GM19395 (cell line): ENCODE data around the gene CHMP1B.
"Not testable (repeated sequence)": the region's sequence is repeated elsewhere in the genome, so short reads cannot be mapped to it uniquely, and the experiment has no call there.

Experiments
- ATAC-seq: cut with Tn5 transposase; IDR thresholded peaks from one replicate; pipeline ENCODE4 v1.9.1; 2021; ENCODE audit warnings: mild to moderate bottlenecking, moderate library complexity; ENCODE audit not compliant: unreplicated experiment

The CHMP1B gene

DNA sequence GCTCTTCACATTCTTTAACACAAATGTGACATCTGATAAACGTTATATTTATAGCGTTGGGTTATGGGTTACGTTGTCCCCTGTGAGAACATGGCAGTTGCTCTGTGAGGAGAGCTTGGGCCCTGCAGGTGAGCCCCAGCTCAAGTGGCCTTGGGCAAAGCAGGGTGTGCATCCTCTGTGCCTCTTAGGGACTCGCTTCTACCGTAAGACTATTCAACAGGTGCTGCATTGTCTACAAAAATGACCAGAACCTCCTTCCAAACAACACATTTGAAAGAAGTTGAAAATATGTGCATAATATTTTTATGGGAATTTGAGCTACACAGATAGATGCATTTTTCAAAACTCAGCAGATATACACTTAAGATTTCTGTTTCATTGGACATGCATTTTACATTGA, 16.4 kb upstream of the CHMP1B start:
- no peak for ATAC-seq

DNA sequence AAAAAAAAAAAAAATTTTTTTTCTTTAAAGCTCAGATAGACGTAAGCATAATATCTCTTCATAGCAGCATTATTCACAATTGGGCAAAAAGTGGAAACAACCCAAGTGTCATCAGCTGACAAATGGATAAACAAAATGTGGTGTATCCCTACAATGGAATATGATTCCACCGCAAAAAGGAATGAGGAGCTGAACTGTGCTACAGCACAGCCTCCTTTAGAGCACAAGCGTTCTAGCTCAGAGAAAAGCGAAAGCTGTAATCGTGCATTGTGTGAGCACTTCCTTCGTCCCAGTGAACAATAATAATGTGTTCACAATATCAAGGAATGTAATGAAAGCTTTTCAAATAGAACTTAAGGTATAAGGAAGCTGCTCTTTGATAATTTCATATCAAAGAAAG, 11.7 kb upstream of the CHMP1B start:
- no peak for ATAC-seq

DNA sequence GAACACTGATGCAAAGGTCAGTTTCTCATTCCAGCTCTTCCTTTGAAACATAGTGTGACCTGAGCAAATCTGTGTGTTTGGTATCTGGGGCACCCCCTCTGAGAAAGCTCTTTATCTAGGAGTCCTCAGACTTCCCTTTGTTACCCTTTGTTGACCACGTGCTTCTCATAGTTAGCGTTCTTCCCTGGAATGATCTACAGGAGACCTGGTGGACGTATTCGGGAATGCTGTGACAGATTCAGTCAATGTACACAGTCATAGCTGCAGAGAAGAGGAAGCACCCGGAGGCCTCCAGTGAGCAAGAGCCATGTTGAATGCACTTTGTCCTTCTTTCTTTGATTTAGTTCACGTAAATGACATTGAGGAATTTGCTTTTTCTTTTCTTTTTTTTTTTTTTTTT, 10.7 kb upstream of the CHMP1B start:
- no peak for ATAC-seq

DNA sequence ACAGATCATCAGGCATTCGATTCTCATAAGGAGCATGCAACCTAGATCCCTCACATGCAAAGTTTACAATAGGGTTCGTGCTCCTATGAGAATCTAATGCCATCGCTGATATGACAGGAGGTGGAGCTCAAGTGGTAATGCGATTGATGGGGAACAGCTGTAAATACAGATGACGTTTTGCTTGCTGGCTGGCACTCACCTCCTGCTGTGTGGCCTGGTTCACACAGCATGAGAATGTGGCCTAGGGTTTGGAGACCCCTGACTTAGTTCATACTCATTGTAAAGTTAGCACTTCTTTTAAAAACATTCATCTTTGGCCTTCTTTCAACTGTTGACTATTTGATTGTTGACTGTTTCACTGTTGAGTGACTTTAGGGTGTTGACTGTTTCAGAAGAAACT, 8.7 kb upstream of the CHMP1B start:
- no peak for ATAC-seq

DNA sequence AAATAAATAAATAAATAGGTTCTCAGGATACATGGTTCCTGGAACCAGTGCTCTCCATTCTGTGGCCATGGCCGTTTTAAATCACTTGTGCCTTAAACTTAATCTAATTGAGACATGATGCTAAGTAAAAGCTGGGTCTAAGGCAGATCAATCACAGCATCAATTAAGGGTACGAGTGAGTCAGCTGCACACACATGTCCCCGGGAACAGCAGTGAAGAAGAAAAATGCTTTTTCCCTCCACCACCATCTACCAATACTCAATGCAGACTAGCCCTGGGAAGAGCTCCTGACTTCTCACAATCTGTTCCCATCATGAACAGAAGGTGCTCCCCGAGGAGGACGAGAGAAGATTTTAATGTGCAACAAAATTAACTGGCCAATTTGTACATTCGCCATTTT, 6.8 kb upstream of the CHMP1B start:
- ATAC-seq, result no peak

DNA sequence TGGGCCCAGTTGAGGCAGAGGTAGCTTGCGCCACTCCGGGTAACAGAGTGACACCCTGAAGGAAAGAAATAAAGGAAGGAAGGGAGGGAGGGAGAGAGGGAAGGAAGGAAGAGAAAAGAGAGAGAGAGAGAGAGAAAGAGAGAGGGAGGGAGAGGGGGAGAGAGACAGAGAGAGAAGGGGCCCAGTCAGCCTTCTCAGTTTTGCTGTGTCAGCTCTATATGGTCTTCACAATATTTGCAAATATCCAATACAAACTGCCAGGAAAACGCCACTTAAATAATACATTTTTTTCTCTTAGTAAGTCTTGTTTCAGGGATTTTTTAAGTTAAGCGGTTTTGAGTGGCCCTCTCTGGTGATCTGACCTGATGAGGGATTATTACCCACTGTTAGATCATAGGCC, 5.6 kb upstream of the CHMP1B start:
- ATAC-seq, result no peak

DNA sequence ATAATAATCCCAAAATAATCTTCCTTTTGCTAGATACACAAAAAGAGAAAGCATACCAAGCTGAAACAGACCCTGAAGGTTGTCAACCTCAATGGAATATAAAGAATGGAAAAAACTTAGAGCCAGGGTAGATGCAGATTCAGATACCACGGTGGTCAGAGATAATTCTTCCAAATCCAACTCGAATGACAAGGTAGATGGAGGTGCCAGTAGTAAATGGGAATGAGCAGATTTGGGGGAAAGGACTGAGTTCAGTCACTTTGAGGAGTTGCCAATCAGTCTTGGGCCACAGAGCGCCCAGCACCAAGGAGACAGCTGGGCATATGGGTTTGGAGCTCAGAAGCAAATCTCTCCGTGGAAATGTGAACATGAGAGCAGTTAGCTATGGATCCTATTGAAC, 3.4 kb upstream of the CHMP1B start:
- no peak for ATAC-seq

DNA sequence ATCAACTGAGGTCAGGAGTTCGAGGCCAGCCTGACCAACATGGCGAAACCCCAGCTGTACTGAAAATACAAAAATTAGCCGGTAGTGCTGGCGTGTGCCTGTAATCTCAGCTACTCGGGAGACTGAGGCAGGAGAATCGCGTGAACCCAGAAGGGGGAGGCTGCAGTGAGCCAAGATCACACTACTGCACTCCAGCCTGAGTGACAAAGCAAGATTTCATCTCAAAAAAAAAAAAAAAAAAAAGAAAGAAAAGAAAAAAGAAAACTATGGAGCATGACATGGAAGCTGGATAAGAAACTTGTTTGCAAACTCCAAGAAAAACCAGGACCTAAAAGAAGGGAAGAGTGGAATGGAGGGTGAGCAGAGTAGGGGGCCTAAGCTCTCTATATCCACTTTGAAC, 1.9 kb upstream of the CHMP1B start:
- no peak for ATAC-seq

DNA sequence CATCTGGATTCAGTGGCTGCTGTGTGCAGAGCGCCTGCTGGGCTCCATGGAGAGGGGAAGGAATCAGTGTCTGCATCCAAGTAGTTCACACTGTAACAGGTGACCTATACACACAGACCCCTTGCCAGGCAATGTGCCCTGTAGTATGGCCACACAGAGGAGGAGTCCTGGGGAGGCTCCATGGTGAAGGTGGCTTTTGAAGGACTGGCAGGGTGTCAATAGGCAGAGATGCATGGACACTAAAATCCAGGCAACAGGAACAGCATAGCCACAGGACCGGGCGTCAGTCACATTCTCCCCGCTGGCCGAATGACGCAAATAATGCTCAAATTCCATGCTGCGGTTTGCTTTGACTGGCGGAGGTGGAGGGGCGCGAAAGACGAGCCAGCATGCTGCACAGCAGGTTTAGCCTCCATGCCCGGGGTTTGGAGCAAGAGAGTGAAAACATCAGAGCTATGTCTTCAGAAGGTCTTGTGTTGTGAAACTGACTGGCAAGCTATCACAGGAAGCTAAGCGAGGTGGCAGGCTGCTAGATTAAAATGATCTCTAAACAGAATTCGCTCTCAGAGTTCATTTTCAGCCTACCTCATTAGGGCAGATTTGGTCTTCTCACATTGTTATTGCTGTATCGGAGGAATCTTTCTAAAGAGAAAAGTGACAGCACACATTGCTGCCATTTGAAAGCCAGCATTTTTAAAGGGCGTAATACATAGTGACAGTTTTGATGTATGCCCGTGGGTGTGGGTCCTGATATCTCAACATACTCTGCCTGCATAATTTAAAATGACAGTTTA, 1.2 kb upstream of the CHMP1B start:
- ATAC-seq, result no peak

DNA sequence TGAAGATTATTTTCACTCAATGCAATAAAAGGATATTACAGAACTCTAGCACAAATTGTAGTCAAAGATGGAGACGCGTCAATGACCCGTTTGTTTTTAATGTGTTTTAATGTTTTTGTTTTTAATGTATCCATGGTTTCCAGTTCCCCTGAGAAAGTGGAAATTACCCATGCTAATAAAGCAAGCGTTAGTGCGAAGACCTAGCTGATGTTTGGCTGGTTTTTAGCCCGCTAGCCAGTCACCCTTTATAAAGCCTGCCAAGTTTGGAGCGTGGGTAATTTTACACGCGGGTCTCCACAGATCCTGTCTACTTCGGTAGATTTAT, 430 bp upstream of the CHMP1B start:
- peak; percentile 44 for ATAC-seq

DNA sequence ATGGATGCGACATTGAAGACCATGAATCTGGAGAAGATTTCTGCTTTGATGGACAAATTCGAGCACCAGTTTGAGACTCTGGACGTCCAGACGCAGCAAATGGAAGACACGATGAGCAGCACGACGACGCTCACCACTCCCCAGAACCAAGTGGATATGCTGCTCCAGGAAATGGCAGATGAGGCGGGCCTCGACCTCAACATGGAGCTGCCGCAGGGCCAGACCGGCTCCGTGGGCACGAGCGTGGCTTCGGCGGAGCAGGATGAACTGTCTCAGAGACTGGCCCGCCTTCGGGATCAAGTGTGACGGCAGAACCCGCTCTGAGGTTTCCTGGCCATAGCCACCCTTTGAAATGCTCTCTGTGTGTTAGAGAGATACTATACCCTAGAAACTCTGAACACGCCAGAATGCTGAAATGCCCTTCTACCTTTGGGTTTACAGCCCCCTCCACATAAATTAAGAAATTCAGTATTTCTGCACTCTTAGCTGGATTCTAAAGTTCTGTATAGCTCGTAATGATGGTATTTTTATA, 659 bp downstream of the CHMP1B start:
- ATAC-seq, result peak; percentile 22

DNA sequence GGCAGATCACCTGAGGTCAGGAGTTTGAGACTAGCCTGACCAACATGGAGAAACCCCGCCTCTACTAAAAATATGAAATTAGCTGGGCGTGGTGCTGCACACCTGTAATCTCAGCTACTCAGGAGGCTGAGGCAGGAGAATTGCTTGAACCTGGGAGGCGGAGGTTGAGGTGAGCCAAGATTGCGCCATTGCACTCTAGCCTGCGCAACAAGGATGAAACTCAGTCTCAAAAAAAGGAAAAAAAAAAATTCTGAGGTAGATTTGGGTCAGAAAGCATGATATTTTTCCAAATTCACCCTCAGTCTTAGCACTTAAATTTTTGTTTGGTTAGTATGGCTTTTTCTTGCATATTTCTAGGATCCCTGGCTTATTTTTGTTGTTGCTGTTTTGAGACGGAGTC, 3.3 kb downstream of the CHMP1B start:
- ATAC-seq, result not testable (repeated sequence)

DNA sequence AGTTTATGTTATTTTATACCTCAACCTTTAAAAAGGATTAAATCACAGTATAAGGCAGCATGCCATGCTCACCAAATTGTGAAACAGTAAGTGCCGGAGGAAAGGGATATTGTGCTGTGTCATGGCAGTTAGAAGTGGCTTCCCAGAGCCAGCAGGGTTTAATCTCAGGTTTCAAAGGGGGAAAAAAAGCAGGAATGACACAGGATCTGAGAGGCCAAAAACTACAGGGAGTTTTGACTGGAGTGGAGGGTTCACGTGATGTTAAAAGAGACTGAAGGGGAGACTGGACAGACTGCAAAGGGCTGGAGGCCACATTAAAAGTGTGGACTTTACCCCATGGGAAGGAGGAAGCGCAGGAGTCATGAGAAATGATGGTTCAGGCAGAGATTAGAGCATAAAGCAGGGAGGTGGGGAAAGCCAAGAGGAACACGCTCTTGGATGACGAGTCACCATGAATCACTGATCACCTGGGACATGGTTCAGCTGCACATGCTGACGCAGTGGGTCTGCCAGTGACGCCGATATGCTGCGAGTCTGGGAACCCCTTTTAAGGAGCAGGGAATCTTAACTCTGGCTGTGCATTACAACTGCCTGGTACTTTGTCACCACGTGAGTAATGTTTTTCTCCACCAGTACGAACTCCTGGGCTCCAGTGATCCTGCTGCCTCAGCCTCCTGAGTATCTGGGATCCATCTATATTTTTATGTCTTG, 6.1 kb downstream of the CHMP1B start:
- ATAC-seq, result no peak

DNA sequence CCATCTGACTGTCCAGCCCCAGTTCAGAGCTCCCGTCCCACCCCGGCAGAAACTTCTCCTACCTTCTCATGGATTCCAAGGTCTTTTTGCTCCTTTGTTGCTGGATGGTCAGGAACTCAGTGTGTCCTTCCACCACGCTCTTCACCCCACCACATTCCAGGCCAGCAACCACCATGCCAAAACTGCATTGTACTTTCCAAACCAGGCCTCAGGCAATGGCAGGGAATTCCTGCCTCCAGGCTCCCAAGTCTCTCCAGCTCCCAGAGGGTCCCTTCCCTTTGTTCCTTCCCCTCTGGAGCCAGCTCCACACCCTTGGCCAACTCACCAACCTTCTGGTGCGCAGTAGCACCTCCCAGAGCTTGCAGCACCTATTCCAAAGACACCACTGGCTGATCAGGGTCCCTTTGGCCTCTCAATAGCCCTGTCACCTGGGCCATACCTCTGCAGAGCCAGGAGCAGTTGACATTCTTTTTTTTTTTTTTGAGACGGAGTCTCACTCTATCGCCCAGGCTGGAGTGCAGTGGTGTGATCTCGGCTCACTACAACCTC, 8.1 kb downstream of the CHMP1B start:
- no peak for ATAC-seq

DNA sequence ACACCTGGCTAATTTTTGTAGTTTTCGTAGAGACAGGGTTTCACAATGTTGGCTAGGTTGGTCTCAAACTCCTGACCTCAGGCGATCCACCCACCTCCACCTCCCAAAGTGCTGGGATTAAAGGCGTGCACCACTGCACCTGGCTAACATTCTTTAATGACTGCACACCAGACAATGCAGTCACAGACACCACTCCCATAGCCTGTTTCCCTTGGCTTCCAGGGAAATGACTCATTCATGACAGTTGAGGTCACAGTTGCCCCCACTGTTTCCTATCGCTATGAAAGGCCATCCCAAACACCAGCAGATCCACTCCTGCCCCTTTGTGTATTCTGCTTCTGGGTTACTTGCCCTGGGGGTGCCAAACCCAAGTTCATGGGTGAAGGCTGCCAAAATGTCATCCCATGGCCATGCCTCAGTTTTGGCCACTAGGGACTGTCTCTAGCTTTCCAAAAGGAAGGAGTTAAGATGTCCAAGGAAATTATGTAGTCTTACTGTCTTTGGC, 8.7 kb downstream of the CHMP1B start:
- ATAC-seq, result no peak

DNA sequence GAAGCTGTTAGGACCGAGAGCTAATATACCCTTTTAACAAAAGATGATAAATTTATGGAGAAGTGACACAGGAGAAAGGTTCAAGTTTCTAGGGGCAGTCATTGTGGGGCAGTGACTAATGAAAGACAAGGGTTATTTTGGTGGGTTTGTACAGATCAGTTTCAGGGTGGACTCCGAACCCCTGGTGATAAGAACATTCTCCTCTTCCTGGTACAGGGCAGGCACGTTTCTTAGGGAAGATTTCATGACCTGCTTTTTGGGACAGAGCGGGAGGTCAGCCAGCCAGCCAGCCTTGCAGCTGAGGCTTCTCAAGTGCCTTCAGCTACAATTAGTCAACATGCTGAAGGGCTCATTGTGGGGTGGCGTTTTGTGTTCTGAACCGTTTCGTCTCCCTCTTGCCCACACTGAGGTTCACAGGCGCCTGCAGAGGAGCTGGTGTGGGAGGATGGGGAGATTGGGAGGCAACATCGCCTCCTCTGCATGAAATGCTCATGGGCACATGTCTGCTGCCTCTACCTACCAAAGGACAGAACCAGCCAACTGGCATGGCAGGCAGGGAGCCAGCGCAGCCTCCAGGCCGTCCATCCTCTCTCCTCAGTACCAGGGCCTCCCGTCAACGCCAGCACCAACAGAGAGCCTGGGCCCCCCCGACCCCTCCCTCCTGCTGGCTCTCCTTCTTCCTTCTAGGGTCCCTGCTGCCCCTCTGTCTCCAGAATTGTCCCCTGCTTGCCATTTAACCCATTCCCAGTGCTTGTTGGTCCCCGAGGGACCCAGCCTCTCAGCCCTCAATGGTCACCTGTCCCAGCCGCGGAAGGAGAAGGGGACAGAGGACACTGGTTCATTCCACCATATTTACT, 9.6 kb downstream of the CHMP1B start:
- ATAC-seq, result no peak

DNA sequence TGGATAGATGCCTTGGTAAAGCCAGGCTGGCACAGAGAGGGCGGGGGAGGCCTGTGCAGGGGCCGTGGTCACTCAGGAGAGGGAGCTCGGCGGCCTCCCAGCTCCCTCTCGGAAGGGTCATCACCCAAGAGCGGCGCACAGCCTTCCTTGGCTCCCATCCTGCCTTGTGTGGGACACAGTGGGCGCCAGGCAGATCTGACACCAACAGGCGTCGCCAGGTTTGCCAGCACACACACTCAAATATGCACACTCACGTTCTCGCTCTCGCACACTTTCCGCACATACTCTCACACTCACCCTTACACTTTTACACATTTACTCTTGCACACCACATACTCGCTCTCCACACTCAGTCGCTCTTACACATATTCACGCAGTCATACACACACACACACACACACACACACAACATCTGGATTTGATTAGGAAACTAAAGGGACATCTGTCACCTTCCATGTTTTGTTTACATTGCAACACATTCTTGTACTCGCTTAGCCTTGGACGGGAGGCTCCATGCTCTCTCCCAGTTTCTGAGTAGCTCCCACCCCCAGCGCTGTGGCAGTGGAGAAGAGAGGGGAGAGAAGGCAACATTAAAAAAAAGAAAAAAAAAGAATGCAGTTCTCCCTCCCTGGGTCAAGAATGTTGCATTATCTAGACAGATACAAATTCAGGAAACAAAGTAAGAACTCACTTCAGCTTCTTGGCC, 10.5 kb downstream of the CHMP1B start:
- ATAC-seq, result no peak

DNA sequence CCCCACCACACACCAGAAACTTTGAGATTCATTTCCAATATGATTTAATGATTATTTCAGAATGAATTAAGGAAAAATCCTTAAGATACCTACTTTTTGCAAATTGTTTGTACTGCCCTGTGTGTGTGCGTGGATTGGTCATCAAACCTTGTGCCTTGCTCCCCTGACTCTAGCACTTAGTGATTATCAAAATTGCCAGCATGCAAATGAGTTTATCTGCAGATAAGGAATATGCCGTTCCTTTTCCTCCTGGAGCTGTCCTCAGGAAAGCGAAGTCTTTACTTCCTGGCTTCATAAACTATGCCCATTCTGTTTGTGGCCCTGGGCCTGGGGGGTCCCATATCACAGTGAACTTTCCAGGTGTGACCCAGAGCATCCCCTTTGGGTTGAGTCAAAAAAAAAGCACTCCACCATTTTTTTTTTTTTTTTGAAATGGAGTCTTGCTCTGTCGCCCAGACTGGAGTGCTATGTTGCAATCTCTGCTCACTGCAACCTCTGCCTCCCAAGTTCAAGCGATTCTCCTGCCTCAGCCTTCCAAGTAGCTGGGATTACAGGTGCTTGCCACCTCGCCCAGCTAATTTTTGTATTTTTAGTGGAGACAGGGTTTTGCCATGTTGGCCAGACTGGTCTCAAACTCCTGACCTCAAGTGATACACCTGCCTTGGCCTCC, 11.4 kb downstream of the CHMP1B start:
- no peak for ATAC-seq

DNA sequence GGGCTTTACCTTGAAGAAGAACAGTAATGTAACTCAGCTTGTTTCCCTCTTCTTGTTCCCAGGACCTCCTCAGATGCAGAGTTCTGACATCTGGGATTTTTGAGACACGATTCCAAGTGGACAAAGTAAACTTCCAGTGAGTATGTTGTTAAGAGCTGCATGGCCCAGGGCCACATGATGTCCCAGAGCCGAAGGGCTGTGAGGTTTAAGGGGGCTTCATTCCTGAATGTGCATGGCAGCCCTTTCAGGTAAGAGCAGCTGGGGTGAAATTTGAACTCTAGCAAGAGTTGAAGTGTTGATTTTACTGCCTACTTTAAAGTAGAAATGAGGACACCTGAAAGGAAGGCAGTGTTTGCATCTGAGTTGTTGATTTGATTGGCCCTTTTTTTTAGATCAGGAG, 13.3 kb downstream of the CHMP1B start:
- ATAC-seq, result no peak

DNA sequence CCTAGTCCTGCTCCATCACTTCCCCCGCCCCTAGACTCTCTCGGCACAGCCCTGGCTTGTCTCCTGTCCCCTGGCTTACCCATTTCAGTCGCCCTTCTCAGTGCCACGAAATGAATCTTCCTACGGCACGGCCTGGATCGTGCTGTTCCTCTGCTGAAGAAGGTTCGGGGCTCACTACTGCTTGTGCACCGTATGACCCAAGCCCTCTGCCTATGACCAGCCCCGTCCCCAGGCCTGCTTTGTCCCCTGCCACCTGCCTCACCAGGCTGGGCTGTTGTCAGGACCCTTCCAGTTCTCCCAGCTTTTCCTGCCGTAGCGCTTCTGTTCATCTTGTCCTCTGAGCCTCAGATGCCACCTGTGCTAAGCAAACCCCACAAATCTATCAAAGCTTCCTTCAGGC, 13.9 kb downstream of the CHMP1B start:
- no peak for ATAC-seq
